GM12878 (cell line): Measurements from ENCODE around the gene EYS. TPM values are rescaled to one million over a fixed set of nuclear protein-coding genes. Genes with fewer than 3 reads are reported as not detected.

Source experiments
- BACH1 ChIP-seq: fragments of 450-650 bp; IDR thresholded peaks from 2 replicates; pipeline ENCODE4 v1.6.1; 2017; ENCODE audit warnings: mild to moderate bottlenecking, borderline replicate concordance
- IRF4 ChIP-seq: IDR thresholded peaks from 2 replicates; pipeline ENCODE4 v1.6.1; 2011; ENCODE audit warnings: low read depth, low read length
- MTA2 ChIP-seq: fragments of 450-650 bp; IDR thresholded peaks from 2 replicates; pipeline ENCODE4 v1.6.1; 2016; ENCODE audit warnings: low read depth, mild to moderate bottlenecking, moderate library complexity
- polyA plus RNA-seq, 11 experiments: library from polyadenylated mRNA; depleted of rRNA in 4 of 11; unstranded in 6 of 11; stranded (reverse) in 5 of 11; fragments of >200 nt; fragmentation: Nextera tagmentation in 4 of 11; fragmentation: Illumina TruSeq in 1 of 11; extraction: Ambion mirVana in 4 of 11; extraction: Trizol in 1 of 11; gene quantifications; 1 replicate in 1 of 11; 2 replicates in 10 of 11; pipeline versions ENCODE4 v1.2.1 to v1.2.3, GENCODE V29; 2011 to 2016; ENCODE audit warnings: inconsistent platforms in 2 of 11, missing spikeins in 2 of 11, low read depth in 1 of 11
- total RNA-seq, 4 experiments: library from RNA; depleted of rRNA in 3 of 4; stranded (reverse); fragments of >200 nt in 3 of 4; fragmentation: Illumina TruSeq in 1 of 4; extraction: Trizol in 1 of 4; gene quantifications; 2 replicates each; pipeline versions ENCODE4 v1.2.1 to v1.2.3, GENCODE V29; 2013 to 2021
- TF ChIP-seq, protein P1 (sequence below): fragments of 450-650 bp; formaldehyde crosslinking; IDR thresholded peaks from 2 replicates; pipeline ENCODE4 v1.4.0; 2022; ENCODE audit warnings: mild to moderate bottlenecking, moderate library complexity
- TF ChIP-seq, protein P2 (sequence below): IDR thresholded peaks from 2 replicates; pipeline ENCODE4 v1.6.1; 2011; ENCODE audit warnings: low read depth, mild to moderate bottlenecking, low read length, moderate library complexity, borderline replicate concordance; ENCODE audit errors: extremely low read depth
- TF ChIP-seq, protein P3 (sequence below): fragments of 450-650 bp; formaldehyde crosslinking; IDR thresholded peaks from 2 replicates; pipeline ENCODE4 v1.5.0; 2022; ENCODE audit warnings: mild to moderate bottlenecking, missing genetic modification characterization
- TF ChIP-seq, protein P4 (sequence below): IDR thresholded peaks from 2 replicates; pipeline ENCODE4 v1.6.1; 2012; ENCODE audit warnings: mild to moderate bottlenecking, low read depth, low read length

EYS gene
- total and polyA plus RNA-seq, 10 of the 15 experiments (the other 5 are each of a cell fraction or from before 2014, with no cell fraction given): under 0.01 to 0.14 (median 0.02) TPM; not detected in 1

DNA sequence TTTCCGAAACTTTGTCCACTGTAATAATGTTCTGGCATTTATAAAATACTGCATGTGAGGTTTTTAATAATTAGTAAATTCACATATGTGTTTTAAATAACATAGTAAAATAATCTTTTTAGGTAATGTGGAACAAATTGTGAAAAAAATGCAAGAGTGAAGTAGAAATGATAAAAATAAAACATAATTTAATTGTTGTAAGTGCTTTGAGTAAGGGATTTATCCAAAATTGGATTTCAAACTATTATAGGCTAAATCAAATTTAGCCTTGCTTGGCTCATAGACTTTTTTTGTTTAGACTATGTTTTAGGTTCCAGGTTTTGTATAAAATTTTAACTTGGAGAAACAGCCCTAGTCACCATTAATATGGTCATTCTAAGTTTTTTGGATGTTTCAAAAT lies 1041.9 kb downstream of the EYS start (continued):
- TF ChIP-seq, protein P1, sequence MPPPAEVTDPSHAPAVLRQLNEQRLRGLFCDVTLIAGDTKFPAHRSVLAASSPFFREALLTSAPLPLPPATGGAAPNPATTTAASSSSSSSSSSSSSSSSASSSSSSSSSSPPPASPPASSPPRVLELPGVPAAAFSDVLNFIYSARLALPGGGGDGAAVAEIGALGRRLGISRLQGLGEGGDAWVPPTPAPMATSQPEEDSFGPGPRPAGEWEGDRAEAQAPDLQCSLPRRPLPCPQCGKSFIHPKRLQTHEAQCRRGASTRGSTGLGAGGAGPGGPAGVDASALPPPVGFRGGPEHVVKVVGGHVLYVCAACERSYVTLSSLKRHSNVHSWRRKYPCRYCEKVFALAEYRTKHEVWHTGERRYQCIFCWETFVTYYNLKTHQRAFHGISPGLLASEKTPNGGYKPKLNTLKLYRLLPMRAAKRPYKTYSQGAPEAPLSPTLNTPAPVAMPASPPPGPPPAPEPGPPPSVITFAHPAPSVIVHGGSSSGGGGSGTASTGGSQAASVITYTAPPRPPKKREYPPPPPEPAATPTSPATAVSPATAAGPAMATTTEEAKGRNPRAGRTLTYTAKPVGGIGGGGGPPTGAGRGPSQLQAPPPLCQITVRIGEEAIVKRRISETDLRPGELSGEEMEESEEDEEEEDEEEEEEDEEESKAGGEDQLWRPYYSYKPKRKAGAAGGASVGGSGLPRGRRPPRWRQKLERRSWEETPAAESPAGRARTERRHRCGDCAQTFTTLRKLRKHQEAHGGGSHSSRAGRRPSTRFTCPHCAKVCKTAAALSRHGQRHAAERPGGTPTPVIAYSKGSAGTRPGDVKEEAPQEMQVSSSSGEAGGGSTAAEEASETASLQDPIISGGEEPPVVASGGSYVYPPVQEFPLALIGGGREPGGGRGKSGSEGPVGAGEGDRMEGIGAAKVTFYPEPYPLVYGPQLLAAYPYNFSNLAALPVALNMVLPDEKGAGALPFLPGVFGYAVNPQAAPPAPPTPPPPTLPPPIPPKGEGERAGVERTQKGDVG (CRISPR knock-in tag): no peak
- TF ChIP-seq, protein P2, sequence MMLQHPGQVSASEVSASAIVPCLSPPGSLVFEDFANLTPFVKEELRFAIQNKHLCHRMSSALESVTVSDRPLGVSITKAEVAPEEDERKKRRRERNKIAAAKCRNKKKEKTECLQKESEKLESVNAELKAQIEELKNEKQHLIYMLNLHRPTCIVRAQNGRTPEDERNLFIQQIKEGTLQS: no peak
- TF ChIP-seq MTA2 (no peak), IRF4 (no peak), BACH1 (no peak)
- TF ChIP-seq, protein P3, sequence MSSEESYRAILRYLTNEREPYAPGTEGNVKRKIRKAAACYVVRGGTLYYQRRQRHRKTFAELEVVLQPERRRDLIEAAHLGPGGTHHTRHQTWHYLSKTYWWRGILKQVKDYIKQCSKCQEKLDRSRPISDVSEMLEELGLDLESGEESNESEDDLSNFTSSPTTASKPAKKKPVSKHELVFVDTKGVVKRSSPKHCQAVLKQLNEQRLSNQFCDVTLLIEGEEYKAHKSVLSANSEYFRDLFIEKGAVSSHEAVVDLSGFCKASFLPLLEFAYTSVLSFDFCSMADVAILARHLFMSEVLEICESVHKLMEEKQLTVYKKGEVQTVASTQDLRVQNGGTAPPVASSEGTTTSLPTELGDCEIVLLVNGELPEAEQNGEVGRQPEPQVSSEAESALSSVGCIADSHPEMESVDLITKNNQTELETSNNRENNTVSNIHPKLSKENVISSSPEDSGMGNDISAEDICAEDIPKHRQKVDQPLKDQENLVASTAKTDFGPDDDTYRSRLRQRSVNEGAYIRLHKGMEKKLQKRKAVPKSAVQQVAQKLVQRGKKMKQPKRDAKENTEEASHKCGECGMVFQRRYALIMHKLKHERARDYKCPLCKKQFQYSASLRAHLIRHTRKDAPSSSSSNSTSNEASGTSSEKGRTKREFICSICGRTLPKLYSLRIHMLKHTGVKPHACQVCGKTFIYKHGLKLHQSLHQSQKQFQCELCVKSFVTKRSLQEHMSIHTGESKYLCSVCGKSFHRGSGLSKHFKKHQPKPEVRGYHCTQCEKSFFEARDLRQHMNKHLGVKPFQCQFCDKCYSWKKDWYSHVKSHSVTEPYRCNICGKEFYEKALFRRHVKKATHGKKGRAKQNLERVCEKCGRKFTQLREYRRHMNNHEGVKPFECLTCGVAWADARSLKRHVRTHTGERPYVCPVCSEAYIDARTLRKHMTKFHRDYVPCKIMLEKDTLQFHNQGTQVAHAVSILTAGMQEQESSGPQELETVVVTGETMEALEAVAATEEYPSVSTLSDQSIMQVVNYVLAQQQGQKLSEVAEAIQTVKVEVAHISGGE (CRISPR knock-in tag): no peak
- TF ChIP-seq, protein P4, sequence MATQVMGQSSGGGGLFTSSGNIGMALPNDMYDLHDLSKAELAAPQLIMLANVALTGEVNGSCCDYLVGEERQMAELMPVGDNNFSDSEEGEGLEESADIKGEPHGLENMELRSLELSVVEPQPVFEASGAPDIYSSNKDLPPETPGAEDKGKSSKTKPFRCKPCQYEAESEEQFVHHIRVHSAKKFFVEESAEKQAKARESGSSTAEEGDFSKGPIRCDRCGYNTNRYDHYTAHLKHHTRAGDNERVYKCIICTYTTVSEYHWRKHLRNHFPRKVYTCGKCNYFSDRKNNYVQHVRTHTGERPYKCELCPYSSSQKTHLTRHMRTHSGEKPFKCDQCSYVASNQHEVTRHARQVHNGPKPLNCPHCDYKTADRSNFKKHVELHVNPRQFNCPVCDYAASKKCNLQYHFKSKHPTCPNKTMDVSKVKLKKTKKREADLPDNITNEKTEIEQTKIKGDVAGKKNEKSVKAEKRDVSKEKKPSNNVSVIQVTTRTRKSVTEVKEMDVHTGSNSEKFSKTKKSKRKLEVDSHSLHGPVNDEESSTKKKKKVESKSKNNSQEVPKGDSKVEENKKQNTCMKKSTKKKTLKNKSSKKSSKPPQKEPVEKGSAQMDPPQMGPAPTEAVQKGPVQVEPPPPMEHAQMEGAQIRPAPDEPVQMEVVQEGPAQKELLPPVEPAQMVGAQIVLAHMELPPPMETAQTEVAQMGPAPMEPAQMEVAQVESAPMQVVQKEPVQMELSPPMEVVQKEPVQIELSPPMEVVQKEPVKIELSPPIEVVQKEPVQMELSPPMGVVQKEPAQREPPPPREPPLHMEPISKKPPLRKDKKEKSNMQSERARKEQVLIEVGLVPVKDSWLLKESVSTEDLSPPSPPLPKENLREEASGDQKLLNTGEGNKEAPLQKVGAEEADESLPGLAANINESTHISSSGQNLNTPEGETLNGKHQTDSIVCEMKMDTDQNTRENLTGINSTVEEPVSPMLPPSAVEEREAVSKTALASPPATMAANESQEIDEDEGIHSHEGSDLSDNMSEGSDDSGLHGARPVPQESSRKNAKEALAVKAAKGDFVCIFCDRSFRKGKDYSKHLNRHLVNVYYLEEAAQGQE: no peak
